GM18502 (cell line): ENCODE data around the gene AKNA.

ENCODE experiments used
- ATAC-seq: cut with Tn5 transposase; IDR thresholded peaks from one replicate; pipeline ENCODE4 v1.9.1; 2021; ENCODE audit warnings: mild to moderate bottlenecking; ENCODE audit not compliant: unreplicated experiment, poor library complexity

Gene AKNA

GRCh38 chr9:114418053-114418452, 30.3 kb upstream of the AKNA start:
- no peak for ATAC-seq

- no peak for ATAC-seq
Measured at GRCh38 chr9:114417511-114417910, 29.7 kb upstream of the AKNA start.

- ATAC-seq: no peak
Measured at GRCh38 chr9:114416906-114417305, 29.1 kb upstream of the AKNA start.

- ATAC-seq: no peak
Measured at GRCh38 chr9:114416290-114416689, 28.5 kb upstream of the AKNA start.

GRCh38 chr9:114414346-114414745, 26.6 kb upstream of the AKNA start:
- no peak for ATAC-seq

- ATAC-seq: no peak
Measured at GRCh38 chr9:114413861-114414301, 26.1 kb upstream of the AKNA start.

GRCh38 chr9:114412048-114412683, 24.4 kb upstream of the AKNA start:
- ATAC-seq: no peak

GRCh38 chr9:114411452-114411851, 23.7 kb upstream of the AKNA start:
- ATAC-seq: no peak

GRCh38 chr9:114410910-114411309, 23.1 kb upstream of the AKNA start:
- no peak for ATAC-seq

- no peak for ATAC-seq
Measured at GRCh38 chr9:114409842-114410241, 22.1 kb upstream of the AKNA start.

- ATAC-seq: no peak
Measured at GRCh38 chr9:114409103-114409780, 21.5 kb upstream of the AKNA start.

- ATAC-seq: no peak
Measured at GRCh38 chr9:114408645-114409044, 20.9 kb upstream of the AKNA start.

- ATAC-seq: no peak
Measured at GRCh38 chr9:114407889-114408288, 20.1 kb upstream of the AKNA start.

- ATAC-seq: no peak
Measured at GRCh38 chr9:114406441-114406840, 18.7 kb upstream of the AKNA start.

- peak; percentile 93 for ATAC-seq
Measured at GRCh38 chr9:114405294-114406034, 17.7 kb upstream of the AKNA start.

- no peak for ATAC-seq
Measured at GRCh38 chr9:114404531-114404930, 16.7 kb upstream of the AKNA start.

- no peak for ATAC-seq
Measured at GRCh38 chr9:114403153-114403756, 15.5 kb upstream of the AKNA start.

GRCh38 chr9:114401344-114401743, 13.6 kb upstream of the AKNA start:
- ATAC-seq: no peak

- ATAC-seq: no peak
Measured at GRCh38 chr9:114400772-114401171, 13.0 kb upstream of the AKNA start.

GRCh38 chr9:114400219-114400618, 12.4 kb upstream of the AKNA start:
- no peak for ATAC-seq

- ATAC-seq: no peak
Measured at GRCh38 chr9:114399381-114399780, 11.6 kb upstream of the AKNA start.
